Measurements from ENCODE around the gene AGTRAP.

Gene AGTRAP

GRCh38 chr1:11795238-11795890 lies 59.4 kb downstream of the AGTRAP start:
- H3K4me3 ChIP-seq = no peak overlapping the region
- no peaks in the 10 kb centered on the region for H3K27me3 ChIP-seq
- intact Hi-C loops (cut with DNase I; ENCODE audit: low total_unique reads) = no loop called here
- peak overlapping the region; percentile 50 to 69 for H3K27ac ChIP-seq
- no peak for DNase-seq
- peaks cover under 1 to 44% (median 18%) of the 10 kb centered on the region in 4 donors for H3K4me1 ChIP-seq
- H3K36me3 ChIP-seq = peaks cover 38 to 70% (median 50%) of the 10 kb centered on the region in 3 donors
- TF ChIP-seq CTCF (IDR thresholded peaks at IDR 0.05) = no peak
- H3K9me3 ChIP-seq = no peaks in the 10 kb centered on the region

GRCh38 chr1:11796036-11796828 lies 60.3 kb downstream of the AGTRAP start:
- no peaks in the 10 kb centered on the region for H3K9me3 ChIP-seq
- intact Hi-C loops (cut with DNase I; ENCODE audit: low total_unique reads) = no loop called here
- no peak overlapping the region for H3K4me3 ChIP-seq
- TF ChIP-seq CTCF (IDR thresholded peaks at IDR 0.05) = no peak
- no peaks in the 10 kb centered on the region for H3K27me3 ChIP-seq
- peaks cover 0 to 37% (median 12%) of the 10 kb centered on the region in 4 donors for H3K4me1 ChIP-seq
- H3K36me3 ChIP-seq = peaks cover 46 to 76% (median 59%) of the 10 kb centered on the region in 3 donors
- peak in 1 of 2 donors; percentile 63 for DNase-seq
- peak overlapping the region; percentile 63 to 69 for H3K27ac ChIP-seq

GRCh38 chr1:11797525-11798216 lies 61.7 kb downstream of the AGTRAP start:
- Histone ChIP-seq H3K4me3 (no peak overlapping the region), H3K4me1 (peaks cover 0 to 40% (median 16%) of the 10 kb centered on the region in 4 donors), H3K9me3 (no peaks in the 10 kb centered on the region), H3K27me3 (no peaks in the 10 kb centered on the region), H3K36me3 (peaks cover 41 to 71% (median 59%) of the 10 kb centered on the region in 3 donors), H3K27ac (peak overlapping the region; percentile 63 to 69)
- intact Hi-C loops (cut with DNase I; ENCODE audit: low total_unique reads) = no loop called here
- DNase-seq = peak; percentile 81 to 87
- no peak for TF ChIP-seq CTCF (IDR thresholded peaks at IDR 0.05)

- no peak for TF ChIP-seq CTCF (IDR thresholded peaks at IDR 0.05)
- Histone ChIP-seq H3K36me3 (peaks cover 36 to 59% (median 47%) of the 10 kb centered on the region in 3 donors), H3K4me1 (peaks cover 0 to 52% (median 25%) of the 10 kb centered on the region in 4 donors), H3K27me3 (no peaks in the 10 kb centered on the region), H3K4me3 (no peak overlapping the region), H3K9me3 (no peaks in the 10 kb centered on the region), H3K27ac (peak overlapping the region in 1 of 2 donors; percentile 63)
- peak in 1 of 2 donors; percentile 48 for DNase-seq
- intact Hi-C loops (cut with DNase I; ENCODE audit: low total_unique reads) = no loop called here
Observed at GRCh38 chr1:11799099-11799498, 63.2 kb downstream of the AGTRAP start.

GRCh38 chr1:11799896-11800295 lies 64.0 kb downstream of the AGTRAP start:
- Histone ChIP-seq H3K27ac (peak overlapping the region in 1 of 2 donors; percentile 32), H3K4me1 (peaks cover 0 to 60% (median 33%) of the 10 kb centered on the region in 4 donors), H3K9me3 (no peaks in the 10 kb centered on the region), H3K27me3 (no peaks in the 10 kb centered on the region), H3K36me3 (peaks cover 28 to 51% (median 39%) of the 10 kb centered on the region in 3 donors), H3K4me3 (no peak overlapping the region)
- DNase-seq = peak in 1 of 2 donors; percentile 38
- no peak for TF ChIP-seq CTCF (IDR thresholded peaks at IDR 0.05)
- intact Hi-C loops (cut with DNase I; ENCODE audit: low total_unique reads) = loop anchor here (10.0 kb wide), 1 partner anchor 145 kb away; the partner anchor contains the start of genes FBXO2 and FBXO44

Data from tibial artery (tissue), 4 donors.